WTC11 (cell line): ENCODE measurements around the gene TUBA3E. TPM values are rescaled to one million over a fixed set of nuclear protein-coding genes. Genes with fewer than 3 reads are reported as not detected.
"Not testable (repeated sequence)": the region's sequence is repeated elsewhere in the genome, so short reads cannot be mapped to it uniquely, and the experiment has no call there.

ENCODE experiments used
- ATAC-seq: fragments of 200-7000 bp; cut with Tn5 transposase; 2 replicates; pipeline ENCODE4 v1.10.0; 2021; ENCODE audit warnings: mild to moderate bottlenecking, moderate library complexity
- CTCF ChIA-PET: fragments of 300-600 bp; sonication (Branson Sonifier 250); formaldehyde crosslinking; loops from one replicate; lab custom pipeline; 2021; ENCODE audit warnings: antibody characterized with exemption; lab: Charles Lee
- POLR2A ChIA-PET: fragments of 350-600 bp; sonication (Branson Sonifier 250); formaldehyde crosslinking; loops from one replicate; lab custom pipeline; 2021; ENCODE audit warnings: antibody characterized with exemption; lab: Charles Lee
- DNase-seq: peaks from one replicate; pipeline ENCODE4 v3.0.0; 2021; ENCODE audit warnings: low spot score
- H3K27ac Mint-ChIP-seq: 2 replicates; pipeline ENCODE4 v1.8.0; 2021; ENCODE audit warnings: mixed read lengths
- H3K27me3 Mint-ChIP-seq: 2 replicates; pipeline ENCODE4 v1.8.0; 2021; ENCODE audit warnings: low read depth, mild to moderate bottlenecking, moderate library complexity, mixed read lengths
- H3K36me3 Mint-ChIP-seq: 2 replicates; pipeline ENCODE4 v1.8.0; 2021; ENCODE audit warnings: mixed read lengths
- H3K4me1 Mint-ChIP-seq: 2 replicates; pipeline ENCODE4 v1.8.0; 2022; ENCODE audit warnings: mixed read lengths
- H3K4me3 Mint-ChIP-seq: 2 replicates; pipeline ENCODE4 v1.8.0; 2021; ENCODE audit warnings: mild to moderate bottlenecking, moderate library complexity, mixed read lengths
- H3K9me3 Mint-ChIP-seq: 2 replicates; pipeline ENCODE4 v1.8.0; 2021; ENCODE audit warnings: mixed read lengths
- GABPB1 ChIP-seq: sonication (generic); formaldehyde crosslinking; IDR thresholded peaks from 2 replicates; pipeline ENCODE4 v1.8.1; 2023; ENCODE audit warnings: mild to moderate bottlenecking, missing genetic modification reagents
- GTF2I ChIP-seq: fragments of 250-450 bp; sonication (Bioruptor Pico); conservative IDR thresholded peaks from 2 replicates; pipeline ENCODE4 v1.4.0; 2021; ENCODE audit warnings: mild to moderate bottlenecking
- NR2C2 ChIP-seq: sonication (generic); formaldehyde crosslinking; IDR thresholded peaks from 2 replicates; pipeline ENCODE4 v1.8.0; 2022; ENCODE audit warnings: mild to moderate bottlenecking, missing genetic modification reagents
- TEAD1 ChIP-seq: sonication (generic); formaldehyde crosslinking; IDR thresholded peaks from 2 replicates; pipeline ENCODE4 v1.8.0; 2022; ENCODE audit warnings: mild to moderate bottlenecking, missing genetic modification reagents
- ZNF317 ChIP-seq: sonication (generic); formaldehyde crosslinking; IDR thresholded peaks from 2 replicates; pipeline ENCODE4 v1.8.1; 2023; ENCODE audit warnings: low read depth, mild to moderate bottlenecking, moderate library complexity, missing genetic modification reagents, borderline replicate concordance
- ZNF671 ChIP-seq: fragments of 250-450 bp; sonication (Bioruptor Pico); IDR thresholded peaks from 2 replicates; pipeline ENCODE4 v1.8.0; 2021; ENCODE audit warnings: mild to moderate bottlenecking
- total RNA-seq: library from RNA; stranded (reverse); gene quantifications from 3 replicates; pipeline ENCODE4 v1.2.3, GENCODE V29; 2021
- TF ChIP-seq, protein P1 (sequence below): sonication (generic); formaldehyde crosslinking; IDR thresholded peaks from 2 replicates; pipeline ENCODE4 v1.8.1; 2023; ENCODE audit warnings: mild to moderate bottlenecking, missing genetic modification reagents
- TF ChIP-seq, protein P2 (sequence below): sonication (generic); formaldehyde crosslinking; IDR thresholded peaks from 2 replicates; pipeline ENCODE4 v1.8.1; 2023; ENCODE audit warnings: mild to moderate bottlenecking, missing genetic modification reagents, borderline replicate concordance
- TF ChIP-seq, protein P3 (sequence below): sonication (generic); formaldehyde crosslinking; IDR thresholded peaks from 2 replicates; pipeline ENCODE4 v1.8.0; 2022; ENCODE audit warnings: mild to moderate bottlenecking, missing genetic modification reagents
- TF ChIP-seq, protein P4 (sequence below): fragments of 250-450 bp; sonication (Bioruptor Pico); IDR thresholded peaks from 2 replicates; pipeline ENCODE4 v2.1.2; 2022; ENCODE audit warnings: mild to moderate bottlenecking, moderate library complexity

TUBA3E gene
- total RNA-seq, 1 experiment from 2014 or later = not detected

DNA sequence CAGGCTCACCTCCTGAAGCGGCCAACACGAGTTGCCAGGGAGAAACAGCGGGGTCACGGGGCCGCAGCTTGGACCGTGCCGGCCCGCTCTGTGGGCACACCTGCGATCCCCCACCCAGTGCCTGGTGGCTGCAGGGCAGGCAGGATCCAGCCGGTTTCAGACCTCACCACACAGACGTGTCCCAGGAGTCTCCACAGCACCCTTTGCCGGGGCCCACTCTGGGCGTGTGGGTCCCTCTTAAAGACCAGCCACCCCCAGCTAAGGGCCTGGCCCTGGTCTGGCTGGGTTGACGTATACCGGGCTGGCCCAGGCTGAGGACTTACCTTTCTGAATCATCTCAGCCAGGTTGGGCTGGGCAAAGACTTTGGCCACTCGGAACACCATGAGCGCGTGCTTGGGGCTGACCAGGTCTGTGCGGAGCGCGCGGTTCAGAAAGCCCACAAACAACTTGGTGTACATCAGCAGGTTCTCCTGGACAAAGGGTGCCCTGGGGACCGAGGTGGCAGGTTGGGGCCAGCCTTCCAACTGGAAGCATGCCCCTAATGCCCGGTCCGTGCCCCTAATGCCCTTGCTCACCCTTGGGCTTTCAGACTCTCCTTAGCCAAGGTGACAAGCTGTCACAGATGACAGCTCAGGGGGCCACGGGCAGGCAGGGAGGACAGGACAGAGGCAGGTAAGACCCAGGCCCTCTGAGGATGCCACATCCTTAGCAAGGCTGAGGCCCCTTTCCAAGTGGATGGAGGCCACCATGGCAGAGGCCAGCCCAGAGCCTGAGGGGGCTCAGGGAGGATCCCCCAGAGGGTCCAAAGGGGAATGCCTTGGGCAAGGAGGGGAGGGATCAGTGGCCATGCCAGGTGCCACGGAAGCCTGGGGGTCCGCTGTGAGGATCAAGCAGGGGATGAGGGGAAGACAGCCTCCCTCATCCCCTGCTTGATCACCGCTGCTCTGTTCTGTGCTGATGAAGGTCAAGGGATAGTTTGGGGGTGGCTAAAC, 43.2 kb downstream of the TUBA3E start (continued):
- TF ChIP-seq, protein P1, sequence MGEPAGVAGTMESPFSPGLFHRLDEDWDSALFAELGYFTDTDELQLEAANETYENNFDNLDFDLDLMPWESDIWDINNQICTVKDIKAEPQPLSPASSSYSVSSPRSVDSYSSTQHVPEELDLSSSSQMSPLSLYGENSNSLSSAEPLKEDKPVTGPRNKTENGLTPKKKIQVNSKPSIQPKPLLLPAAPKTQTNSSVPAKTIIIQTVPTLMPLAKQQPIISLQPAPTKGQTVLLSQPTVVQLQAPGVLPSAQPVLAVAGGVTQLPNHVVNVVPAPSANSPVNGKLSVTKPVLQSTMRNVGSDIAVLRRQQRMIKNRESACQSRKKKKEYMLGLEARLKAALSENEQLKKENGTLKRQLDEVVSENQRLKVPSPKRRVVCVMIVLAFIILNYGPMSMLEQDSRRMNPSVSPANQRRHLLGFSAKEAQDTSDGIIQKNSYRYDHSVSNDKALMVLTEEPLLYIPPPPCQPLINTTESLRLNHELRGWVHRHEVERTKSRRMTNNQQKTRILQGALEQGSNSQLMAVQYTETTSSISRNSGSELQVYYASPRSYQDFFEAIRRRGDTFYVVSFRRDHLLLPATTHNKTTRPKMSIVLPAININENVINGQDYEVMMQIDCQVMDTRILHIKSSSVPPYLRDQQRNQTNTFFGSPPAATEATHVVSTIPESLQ (CRISPR knock-in tag) = no peak
- TF ChIP-seq, protein P2, sequence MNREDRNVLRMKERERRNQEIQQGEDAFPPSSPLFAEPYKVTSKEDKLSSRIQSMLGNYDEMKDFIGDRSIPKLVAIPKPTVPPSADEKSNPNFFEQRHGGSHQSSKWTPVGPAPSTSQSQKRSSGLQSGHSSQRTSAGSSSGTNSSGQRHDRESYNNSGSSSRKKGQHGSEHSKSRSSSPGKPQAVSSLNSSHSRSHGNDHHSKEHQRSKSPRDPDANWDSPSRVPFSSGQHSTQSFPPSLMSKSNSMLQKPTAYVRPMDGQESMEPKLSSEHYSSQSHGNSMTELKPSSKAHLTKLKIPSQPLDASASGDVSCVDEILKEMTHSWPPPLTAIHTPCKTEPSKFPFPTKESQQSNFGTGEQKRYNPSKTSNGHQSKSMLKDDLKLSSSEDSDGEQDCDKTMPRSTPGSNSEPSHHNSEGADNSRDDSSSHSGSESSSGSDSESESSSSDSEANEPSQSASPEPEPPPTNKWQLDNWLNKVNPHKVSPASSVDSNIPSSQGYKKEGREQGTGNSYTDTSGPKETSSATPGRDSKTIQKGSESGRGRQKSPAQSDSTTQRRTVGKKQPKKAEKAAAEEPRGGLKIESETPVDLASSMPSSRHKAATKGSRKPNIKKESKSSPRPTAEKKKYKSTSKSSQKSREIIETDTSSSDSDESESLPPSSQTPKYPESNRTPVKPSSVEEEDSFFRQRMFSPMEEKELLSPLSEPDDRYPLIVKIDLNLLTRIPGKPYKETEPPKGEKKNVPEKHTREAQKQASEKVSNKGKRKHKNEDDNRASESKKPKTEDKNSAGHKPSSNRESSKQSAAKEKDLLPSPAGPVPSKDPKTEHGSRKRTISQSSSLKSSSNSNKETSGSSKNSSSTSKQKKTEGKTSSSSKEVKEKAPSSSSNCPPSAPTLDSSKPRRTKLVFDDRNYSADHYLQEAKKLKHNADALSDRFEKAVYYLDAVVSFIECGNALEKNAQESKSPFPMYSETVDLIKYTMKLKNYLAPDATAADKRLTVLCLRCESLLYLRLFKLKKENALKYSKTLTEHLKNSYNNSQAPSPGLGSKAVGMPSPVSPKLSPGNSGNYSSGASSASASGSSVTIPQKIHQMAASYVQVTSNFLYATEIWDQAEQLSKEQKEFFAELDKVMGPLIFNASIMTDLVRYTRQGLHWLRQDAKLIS (CRISPR knock-in tag) = no peak
- no peak for TF ChIP-seq ZNF317 (CRISPR knock-in tag)
- TF ChIP-seq GABPB1 (CRISPR knock-in tag) = no peak
- TF ChIP-seq, protein P3, sequence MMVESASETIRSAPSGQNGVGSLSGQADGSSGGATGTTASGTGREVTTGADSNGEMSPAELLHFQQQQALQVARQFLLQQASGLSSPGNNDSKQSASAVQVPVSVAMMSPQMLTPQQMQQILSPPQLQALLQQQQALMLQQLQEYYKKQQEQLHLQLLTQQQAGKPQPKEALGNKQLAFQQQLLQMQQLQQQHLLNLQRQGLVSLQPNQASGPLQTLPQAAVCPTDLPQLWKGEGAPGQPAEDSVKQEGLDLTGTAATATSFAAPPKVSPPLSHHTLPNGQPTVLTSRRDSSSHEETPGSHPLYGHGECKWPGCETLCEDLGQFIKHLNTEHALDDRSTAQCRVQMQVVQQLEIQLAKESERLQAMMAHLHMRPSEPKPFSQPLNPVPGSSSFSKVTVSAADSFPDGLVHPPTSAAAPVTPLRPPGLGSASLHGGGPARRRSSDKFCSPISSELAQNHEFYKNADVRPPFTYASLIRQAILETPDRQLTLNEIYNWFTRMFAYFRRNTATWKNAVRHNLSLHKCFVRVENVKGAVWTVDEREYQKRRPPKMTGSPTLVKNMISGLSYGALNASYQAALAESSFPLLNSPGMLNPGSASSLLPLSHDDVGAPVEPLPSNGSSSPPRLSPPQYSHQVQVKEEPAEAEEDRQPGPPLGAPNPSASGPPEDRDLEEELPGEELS (CRISPR knock-in tag) = no peak
- no peak for TF ChIP-seq TEAD1 (CRISPR knock-in tag)
- no peak for TF ChIP-seq ZNF671
- TF ChIP-seq, protein P4, sequence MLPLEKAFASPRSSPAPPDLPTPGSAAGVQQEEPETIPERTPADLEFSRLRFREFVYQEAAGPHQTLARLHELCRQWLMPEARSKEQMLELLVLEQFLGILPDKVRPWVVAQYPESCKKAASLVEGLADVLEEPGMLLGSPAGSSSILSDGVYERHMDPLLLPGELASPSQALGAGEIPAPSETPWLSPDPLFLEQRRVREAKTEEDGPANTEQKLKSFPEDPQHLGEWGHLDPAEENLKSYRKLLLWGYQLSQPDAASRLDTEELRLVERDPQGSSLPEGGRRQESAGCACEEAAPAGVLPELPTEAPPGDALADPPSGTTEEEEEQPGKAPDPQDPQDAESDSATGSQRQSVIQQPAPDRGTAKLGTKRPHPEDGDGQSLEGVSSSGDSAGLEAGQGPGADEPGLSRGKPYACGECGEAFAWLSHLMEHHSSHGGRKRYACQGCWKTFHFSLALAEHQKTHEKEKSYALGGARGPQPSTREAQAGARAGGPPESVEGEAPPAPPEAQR (CRISPR knock-in tag) = no peak
- TF ChIP-seq NR2C2 (CRISPR knock-in tag) = no peak
- TF ChIP-seq GTF2I (CRISPR knock-in tag) = no peak

DNA sequence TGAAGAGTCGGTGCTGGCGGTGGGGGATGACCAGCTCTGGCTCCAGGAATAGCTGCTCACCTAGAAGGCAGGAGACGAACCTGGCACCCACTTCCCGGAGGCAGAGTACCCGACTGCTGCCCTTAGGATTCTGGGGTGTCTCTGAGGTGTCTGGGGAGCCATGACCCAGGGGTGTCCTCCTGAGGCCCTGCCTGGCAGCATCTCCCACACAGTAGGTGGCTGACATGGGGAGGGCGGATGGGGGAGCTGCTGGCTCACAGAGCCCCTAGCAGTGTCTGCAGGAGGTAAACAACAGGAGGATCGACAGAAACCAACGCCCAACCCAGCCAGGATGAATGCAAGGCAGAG, 43.8 kb downstream of the TUBA3E start:
- H3K36me3 Mint-ChIP-seq = peaks cover 17% of the 10 kb centered on the region
- H3K27me3 Mint-ChIP-seq, POLR2A ChIA-PET, CTCF ChIA-PET, ATAC-seq, DNase-seq, H3K4me3 Mint-ChIP-seq, H3K9me3 Mint-ChIP-seq, H3K27ac Mint-ChIP-seq, H3K4me1 Mint-ChIP-seq: not testable (repeated sequence)

DNA sequence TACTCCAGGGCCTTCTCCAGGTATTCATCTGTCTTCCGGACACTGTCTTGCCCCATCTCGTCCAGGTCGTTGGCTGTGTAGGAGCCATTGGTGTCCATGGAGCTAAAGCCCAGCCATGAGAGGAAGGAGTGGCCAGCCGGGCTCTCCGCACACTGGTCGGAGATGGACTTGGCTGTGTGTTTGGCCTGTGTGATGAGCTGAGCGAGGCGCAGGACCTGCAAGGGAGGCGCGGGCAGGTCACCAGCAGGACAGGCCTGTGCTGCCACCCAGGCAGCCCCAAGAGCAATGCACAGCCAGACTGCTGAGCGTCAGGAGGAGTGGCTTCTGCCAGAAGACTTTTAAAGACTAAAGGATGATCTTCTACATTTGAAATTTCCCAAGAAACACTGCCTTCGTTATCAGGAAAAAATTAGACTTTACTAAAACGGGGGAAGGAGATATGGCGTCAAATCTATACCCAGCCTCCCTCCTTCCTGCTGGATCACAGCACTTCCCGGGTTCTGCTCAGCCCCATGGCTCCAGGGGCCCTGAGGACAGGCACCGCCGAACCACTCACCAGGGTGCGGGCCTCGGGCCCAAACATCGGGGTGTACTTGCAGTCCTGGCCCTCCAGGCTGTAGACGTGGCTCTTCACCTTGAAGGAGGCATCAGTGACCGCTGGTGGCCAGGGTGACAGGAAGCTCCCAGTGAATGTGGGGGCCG, 44.4 kb downstream of the TUBA3E start:
- H3K4me1 Mint-ChIP-seq, H3K27me3 Mint-ChIP-seq, ATAC-seq, H3K4me3 Mint-ChIP-seq, H3K9me3 Mint-ChIP-seq, CTCF ChIA-PET, POLR2A ChIA-PET, DNase-seq, H3K27ac Mint-ChIP-seq: not testable (repeated sequence)
- peaks cover 17% of the 10 kb centered on the region for H3K36me3 Mint-ChIP-seq
